ENCODE data around the gene BARX1.
"Not testable (repeated sequence)": the region's sequence is repeated elsewhere in the genome, so short reads cannot be mapped to it uniquely, and the experiment has no call there.

The BARX1 gene

DNA sequence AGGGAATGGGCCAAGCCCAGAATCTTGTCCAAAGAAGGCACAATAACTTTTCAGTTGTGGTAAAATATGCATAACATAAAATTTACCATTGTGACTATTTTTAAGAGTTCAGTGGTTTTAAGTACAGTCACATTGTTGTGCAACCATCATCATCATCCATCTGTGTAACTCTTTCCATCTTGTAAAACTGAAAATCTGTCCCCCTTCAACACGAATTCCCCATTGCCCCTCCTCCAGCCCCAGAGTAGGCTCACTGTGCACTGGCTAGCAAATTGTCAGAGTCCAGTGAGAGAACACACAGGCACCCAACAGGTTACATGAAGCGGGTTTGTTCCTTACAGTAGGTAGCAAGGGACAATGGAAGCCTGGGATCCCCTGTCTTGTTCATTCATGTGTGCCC lies 13.7 kb downstream of the BARX1 start:
- Histone ChIP-seq H3K27me3 (ENCODE audit: low read length) (no peaks in the 10 kb centered on the region), H3F3A (ENCODE audit: insufficient read depth) (no peaks in the 10 kb centered on the region), H2AFZ (ENCODE audit: low read depth, low read length, severe bottlenecking) (no peak overlapping the region), H3K4me2 (ENCODE audit: low read depth, low read length, poor library complexity, severe bottlenecking) (no peak overlapping the region), H3K9ac (ENCODE audit: low read length) (no peak overlapping the region), H3K9me2 (replicated peaks; ENCODE audit: insufficient read depth, low read length) (no peaks in the 10 kb centered on the region), H3K27ac (ENCODE audit: low read depth, low read length) (no peak overlapping the region), H3K79me2 (ENCODE audit: insufficient read depth, low read length) (no peaks in the 10 kb centered on the region), H3K4me3 (ENCODE audit: insufficient read depth, low read length, poor library complexity, severe bottlenecking) (no peak overlapping the region), H3K9me3 (ENCODE audit: insufficient read depth, low read length) (no peaks in the 10 kb centered on the region), H3K36me3 (ENCODE audit: low read length) (no peaks in the 10 kb centered on the region), H4K20me1 (ENCODE audit: low read depth, low read length) (no peaks in the 10 kb centered on the region)
- no peak for TF ChIP-seq CTCF (IDR thresholded peaks at IDR 0.05; ENCODE audit: insufficient read depth, low read length, poor library complexity, severe bottlenecking)
- TF ChIP-seq EZH2phosphoT487 (conservative IDR thresholded peaks at IDR 0.05; ENCODE audit: low read length), result no peak

- Histone ChIP-seq H3F3A (ENCODE audit: insufficient read depth) (no peaks in the 10 kb centered on the region), H3K4me3 (ENCODE audit: insufficient read depth, low read length, poor library complexity, severe bottlenecking) (no peak overlapping the region), H3K27me3 (ENCODE audit: low read length) (no peaks in the 10 kb centered on the region), H2AFZ (ENCODE audit: low read depth, low read length, severe bottlenecking) (no peak overlapping the region), H3K36me3 (ENCODE audit: low read length) (no peaks in the 10 kb centered on the region), H3K9me2 (replicated peaks; ENCODE audit: insufficient read depth, low read length) (no peaks in the 10 kb centered on the region), H3K79me2 (ENCODE audit: insufficient read depth, low read length) (no peaks in the 10 kb centered on the region), H4K20me1 (ENCODE audit: low read depth, low read length) (no peaks in the 10 kb centered on the region), H3K27ac (ENCODE audit: low read depth, low read length) (no peak overlapping the region), H3K9me3 (ENCODE audit: insufficient read depth, low read length) (no peaks in the 10 kb centered on the region), H3K4me2 (ENCODE audit: low read depth, low read length, poor library complexity, severe bottlenecking) (no peak overlapping the region), H3K9ac (ENCODE audit: low read length) (no peak overlapping the region)
- TF ChIP-seq CTCF (IDR thresholded peaks at IDR 0.05; ENCODE audit: insufficient read depth, low read length, poor library complexity, severe bottlenecking) (no peak), EZH2phosphoT487 (conservative IDR thresholded peaks at IDR 0.05; ENCODE audit: low read length) (no peak)
These were observed 14.2 kb downstream of the BARX1 start for GRCh38 chr9:93940951-93941350.

- H3K36me3 ChIP-seq (ENCODE audit: low read length); H3K4me3 ChIP-seq (ENCODE audit: insufficient read depth, low read length, poor library complexity, severe bottlenecking); H2AFZ ChIP-seq (ENCODE audit: low read depth, low read length, severe bottlenecking); H3K79me2 ChIP-seq (ENCODE audit: insufficient read depth, low read length); H3K27me3 ChIP-seq (ENCODE audit: low read length); H3K27ac ChIP-seq (ENCODE audit: low read depth, low read length); H3K9me3 ChIP-seq (ENCODE audit: insufficient read depth, low read length); H3K4me2 ChIP-seq (ENCODE audit: low read depth, low read length, poor library complexity, severe bottlenecking); H3K9me2 ChIP-seq (replicated peaks; ENCODE audit: insufficient read depth, low read length); H3F3A ChIP-seq (ENCODE audit: insufficient read depth); H3K9ac ChIP-seq (ENCODE audit: low read length); H4K20me1 ChIP-seq (ENCODE audit: low read depth, low read length): not testable (repeated sequence)
These were observed 15.6 kb downstream of the BARX1 start for GRCh38 chr9:93939589-93939988.

DNA sequence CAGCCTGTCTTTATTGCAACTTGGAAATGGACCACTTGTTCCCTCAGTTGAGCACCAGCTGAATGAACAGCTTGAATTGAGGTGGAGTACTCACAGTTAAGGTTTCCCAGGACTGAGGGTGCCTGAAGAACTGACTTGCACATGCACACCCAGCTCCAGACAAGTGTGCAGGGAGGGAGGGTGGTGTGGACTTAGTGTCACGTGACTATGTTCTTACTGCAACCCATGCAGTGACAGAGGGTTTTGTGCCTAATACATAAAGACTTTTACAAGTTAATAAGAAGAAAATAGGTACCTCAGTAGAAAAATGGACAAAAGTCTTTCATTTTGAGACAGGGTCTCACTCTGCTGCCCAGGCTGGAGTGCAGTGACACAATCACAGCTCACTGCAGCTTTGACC lies 18.0 kb downstream of the BARX1 start:
- Histone ChIP-seq H2AFZ (ENCODE audit: low read depth, low read length, severe bottlenecking) (no peak overlapping the region), H3K9me3 (ENCODE audit: insufficient read depth, low read length) (no peaks in the 10 kb centered on the region), H3K9ac (ENCODE audit: low read length) (no peak overlapping the region), H3K36me3 (ENCODE audit: low read length) (no peaks in the 10 kb centered on the region), H3K27me3 (ENCODE audit: low read length) (no peaks in the 10 kb centered on the region), H3K27ac (ENCODE audit: low read depth, low read length) (no peak overlapping the region), H3K9me2 (replicated peaks; ENCODE audit: insufficient read depth, low read length) (no peaks in the 10 kb centered on the region), H4K20me1 (ENCODE audit: low read depth, low read length) (no peaks in the 10 kb centered on the region), H3K4me2 (ENCODE audit: low read depth, low read length, poor library complexity, severe bottlenecking) (no peak overlapping the region), H3K79me2 (ENCODE audit: insufficient read depth, low read length) (no peaks in the 10 kb centered on the region), H3K4me3 (ENCODE audit: insufficient read depth, low read length, poor library complexity, severe bottlenecking) (no peak overlapping the region), H3F3A (ENCODE audit: insufficient read depth) (no peaks in the 10 kb centered on the region)
- TF ChIP-seq EZH2phosphoT487 (conservative IDR thresholded peaks at IDR 0.05; ENCODE audit: low read length) (no peak), CTCF (IDR thresholded peaks at IDR 0.05; ENCODE audit: insufficient read depth, low read length, poor library complexity, severe bottlenecking) (no peak)
